Measurements from ENCODE around the gene TIGD6. TPM values are rescaled to one million over a fixed set of nuclear protein-coding genes. Genes with fewer than 3 reads are reported as not detected.
A peak's percentile ranks its signal among the peaks of the same experiment; 100 is the strongest.

The TIGD6 gene
- total RNA-seq = 1 to 10 TPM; 2.1 to 3.0 TPM

- Histone ChIP-seq H3K4me1 (peaks cover 36% of the 10 kb centered on the region), H3K27me3 (no peaks in the 10 kb centered on the region), H3K9me3 (no peaks in the 10 kb centered on the region), H3K27ac (peak within 1 kb of the TSS; percentile 72 to 93 (median 86)), H3K4me3 (peak within 1 kb of the TSS; percentile 71 to 91), H3K36me3 (replicated peaks in 1 of 2; ENCODE audit: insufficient read depth in 1 of 2, low read depth in 2 of 2) (no peaks in the 10 kb centered on the region)
- 0 to 1% methylated on average over 12 to 72 of the region's 72 CpGs for WGBS, 2 donors
- ATAC-seq = peak; percentile 94
- intact Hi-C loops (cut with DNase I) = no loop called here
- TF ChIP-seq CTCF (IDR thresholded peaks at IDR 0.05) (peak in 3 of 7 experiments; percentile 16 to 19 (median 18)), POLR2A (IDR thresholded peaks at IDR 0.05) (peak; percentile 81 to 94 (median 93))
- peak; percentile 91 to 96 (median 95) for DNase-seq
Observed at GRCh38 chr5:150000256-150000989, at the start of gene TIGD6, which contains the start of gene HMGXB3. TSS of gene TIGD6 (minus strand) at chr5:150000654. CDS start at chr5:149996348, 4,306 bp downstream. TSS of gene HMGXB3 (plus strand) at chr5:150000739. CDS start at chr5:150004853, 4,114 bp downstream.

- intact Hi-C loops (cut with DNase I) = no loop called here
Observed at GRCh38 chr5:150046031-150046430, 45.6 kb upstream of the TIGD6 start.

GRCh38 chr5:150045549-150045948 is 45.1 kb upstream of the TIGD6 start:
- TF ChIP-seq CTCF (IDR thresholded peaks at IDR 0.05) (no peak), POLR2A (IDR thresholded peaks at IDR 0.05) (no peak)
- peaks cover 32 to 63% of the 10 kb centered on the region in 2 donors for H3K36me3 ChIP-seq (replicated peaks in 1 of 2; ENCODE audit: insufficient read depth in 1 of 2, low read depth in 2 of 2)
- ATAC-seq = no peak
- 90 to 93% methylated on average over 6 of the region's 6 CpGs for WGBS, 2 donors
- no peaks in the 10 kb centered on the region for H3K4me1 ChIP-seq
- H3K4me3 ChIP-seq = no peak overlapping the region
- no peaks in the 10 kb centered on the region for H3K9me3 ChIP-seq
- no peaks in the 10 kb centered on the region for H3K27me3 ChIP-seq
- intact Hi-C loops (cut with DNase I) = no loop called here
- no peak overlapping the region for H3K27ac ChIP-seq
- no peak for DNase-seq

More at GRCh38 chr5:150046031-150046430, 45.6 kb upstream of the TIGD6 start:
- 93 to 96% methylated on average over 6 of the region's 6 CpGs for WGBS, 2 donors
- no peaks in the 10 kb centered on the region for H3K4me1 ChIP-seq
- H3K27ac ChIP-seq = no peak overlapping the region
- TF ChIP-seq POLR2A (IDR thresholded peaks at IDR 0.05) (no peak), CTCF (IDR thresholded peaks at IDR 0.05) (no peak)
- no peak for ATAC-seq
- peaks cover 32 to 64% of the 10 kb centered on the region in 2 donors for H3K36me3 ChIP-seq (replicated peaks in 1 of 2; ENCODE audit: insufficient read depth in 1 of 2, low read depth in 2 of 2)
- no peaks in the 10 kb centered on the region for H3K9me3 ChIP-seq
- DNase-seq = no peak
- H3K27me3 ChIP-seq = no peaks in the 10 kb centered on the region
- no peak overlapping the region for H3K4me3 ChIP-seq

GRCh38 chr5:150044712-150045111 is 44.3 kb upstream of the TIGD6 start:
- DNase-seq = no peak
- WGBS, 2 donors = 84 to 89% methylated on average over 7 of the region's 7 CpGs
- H3K36me3 ChIP-seq (replicated peaks in 1 of 2; ENCODE audit: insufficient read depth in 1 of 2, low read depth in 2 of 2) = peaks cover 25 to 56% of the 10 kb centered on the region in 2 donors

More at GRCh38 chr5:150044712-150045111, 44.3 kb upstream of the TIGD6 start:
- H3K4me1 ChIP-seq = no peaks in the 10 kb centered on the region
- TF ChIP-seq CTCF (IDR thresholded peaks at IDR 0.05) = no peak
- no peak for TF ChIP-seq POLR2A (IDR thresholded peaks at IDR 0.05)
- H3K27me3 ChIP-seq = no peaks in the 10 kb centered on the region
- no peak for ATAC-seq
- no peaks in the 10 kb centered on the region for H3K9me3 ChIP-seq
- H3K4me3 ChIP-seq = no peak overlapping the region
- intact Hi-C loops (cut with DNase I) = no loop called here
- no peak overlapping the region for H3K27ac ChIP-seq
